DND-41 (cell line): Measurements from ENCODE around the gene DLGAP1.

Experiments used
- ATAC-seq: fragments of 200-7000 bp; cut with Tn5 transposase; 3 replicates; pipeline ENCODE4 v1.9.1; 2021; ENCODE audit warnings: low read depth; ENCODE audit not compliant: insufficient read depth
- DNase-seq: peaks from one replicate; pipeline ENCODE4 v3.0.0-alpha.2; 2020
- H2AFZ ChIP-seq: 2 replicates; pipeline ENCODE4 v1.6.0; 2012; ENCODE audit warnings: low read depth, low read length
- H3K27ac ChIP-seq: 2 replicates; pipeline ENCODE4 v1.5.1; 2012; ENCODE audit warnings: low read length, inconsistent platforms
- H3K27me3 ChIP-seq: fragments of 200-600 bp; sonication (generic); 2 replicates; pipeline ENCODE4 v1.6.0; 2012; ENCODE audit warnings: low read length, mild to moderate bottlenecking, inconsistent platforms; ENCODE audit not compliant: insufficient read depth, poor library complexity
- H3K36me3 ChIP-seq: 2 replicates; pipeline ENCODE4 v1.5.1; 2012; ENCODE audit warnings: low read length, inconsistent platforms; ENCODE audit not compliant: insufficient read depth
- H3K4me1 ChIP-seq: 2 replicates; pipeline ENCODE4 v1.5.1; 2012; ENCODE audit warnings: mild to moderate bottlenecking, low read length; ENCODE audit not compliant: insufficient read depth
- H3K4me2 ChIP-seq: 2 replicates; pipeline ENCODE4 v1.6.0; 2012; ENCODE audit warnings: mild to moderate bottlenecking, moderate library complexity, low read length, inconsistent platforms; ENCODE audit not compliant: insufficient read depth
- H3K4me3 ChIP-seq, 2 experiments: fragments of 200-600 bp in 1 of 2; shearing (Covaris generic) in 1 of 2; 2 replicates each; pipeline ENCODE4 v1.5.1; 2012 to 2016; ENCODE audit warnings: inconsistent platforms in 2 of 2, low read length in 2 of 2, mild to moderate bottlenecking in 2 of 2, low read depth in 1 of 2, moderate library complexity in 1 of 2
- H3K79me2 ChIP-seq: 2 replicates; pipeline ENCODE4 v1.6.0; 2012; ENCODE audit warnings: low read length, inconsistent platforms; ENCODE audit not compliant: insufficient read depth
- H3K9ac ChIP-seq: 2 replicates; pipeline ENCODE4 v1.6.0; 2012; ENCODE audit warnings: low read depth, mild to moderate bottlenecking, inconsistent platforms, low read length, moderate library complexity
- H3K9me3 ChIP-seq: 2 replicates; pipeline ENCODE4 v1.5.1; 2012; ENCODE audit warnings: low read length, moderate library complexity, mild to moderate bottlenecking, inconsistent platforms; ENCODE audit not compliant: insufficient read depth, severe bottlenecking
- H4K20me1 ChIP-seq: 2 replicates; pipeline ENCODE4 v1.6.0; 2012; ENCODE audit warnings: low read length; ENCODE audit not compliant: insufficient read depth
- CTCF ChIP-seq: IDR thresholded peaks from 2 replicates; pipeline ENCODE4 v1.5.1; 2012; ENCODE audit warnings: borderline replicate concordance, low read length, moderate library complexity, mild to moderate bottlenecking; ENCODE audit not compliant: poor library complexity, severe bottlenecking; ENCODE audit errors: extremely low read depth
- EZH2 ChIP-seq: IDR thresholded peaks from 3 replicates; pipeline ENCODE4 v1.6.1; 2012; ENCODE audit warnings: borderline replicate concordance, low read depth, mild to moderate bottlenecking, moderate library complexity, low read length, inconsistent platforms; ENCODE audit not compliant: severe bottlenecking

DLGAP1 gene

GRCh38 chr18:3544537-3544936 is 910.6 kb downstream of the DLGAP1 start:
- Histone ChIP-seq H3K4me1 (no peaks in the 10 kb centered on the region), H2AFZ (no peak overlapping the region), H3K9ac (no peak overlapping the region), H3K36me3 (no peaks in the 10 kb centered on the region), H3K9me3 (no peaks in the 10 kb centered on the region), H3K27me3 (no peaks in the 10 kb centered on the region), H3K27ac (no peak overlapping the region), H3K4me3 (no peak overlapping the region), H3K79me2 (no peaks in the 10 kb centered on the region), H4K20me1 (no peaks in the 10 kb centered on the region), H3K4me2 (no peak overlapping the region)
- TF ChIP-seq CTCF (no peak), EZH2 (no peak)
- ATAC-seq (no peak), DNase-seq (no peak)

- H4K20me1 ChIP-seq = no peaks in the 10 kb centered on the region
- H3K27ac ChIP-seq = no peak overlapping the region
- DNase-seq (no peak), ATAC-seq (no peak)
- H3K9me3 ChIP-seq = no peaks in the 10 kb centered on the region
- H3K27me3 ChIP-seq = peaks cover 8% of the 10 kb centered on the region
- no peak overlapping the region for H2AFZ ChIP-seq
- no peak overlapping the region for H3K4me3 ChIP-seq
- H3K36me3 ChIP-seq = no peaks in the 10 kb centered on the region
- no peak overlapping the region for H3K4me2 ChIP-seq
- no peaks in the 10 kb centered on the region for H3K79me2 ChIP-seq
- no peak overlapping the region for H3K9ac ChIP-seq
- TF ChIP-seq EZH2 = no peak
- TF ChIP-seq CTCF = no peak
- no peaks in the 10 kb centered on the region for H3K4me1 ChIP-seq
Observed at GRCh38 chr18:3541549-3542386, 913.3 kb downstream of the DLGAP1 start.

GRCh38 chr18:3540805-3541548 is 914.1 kb downstream of the DLGAP1 start:
- TF ChIP-seq EZH2 (no peak), CTCF (no peak)
- Histone ChIP-seq H3K9me3 (no peaks in the 10 kb centered on the region), H3K4me3 (no peak overlapping the region), H3K4me2 (no peak overlapping the region), H3K9ac (no peak overlapping the region), H4K20me1 (no peaks in the 10 kb centered on the region), H3K4me1 (no peaks in the 10 kb centered on the region), H3K79me2 (no peaks in the 10 kb centered on the region), H3K27me3 (peaks cover 8% of the 10 kb centered on the region), H3K27ac (no peak overlapping the region), H2AFZ (no peak overlapping the region), H3K36me3 (no peaks in the 10 kb centered on the region)
- DNase-seq = no peak
- ATAC-seq = no peak
